Sigmoid colon (tissue), 4 donors: ENCODE results near the gene RPS2.

Source experiments
- EP300 ChIP-seq, 4 donors: sonication (generic); formaldehyde crosslinking; IDR thresholded peaks; one replicate each; pipeline ENCODE4 v1.6.1; 2017; ENCODE audit warnings: antibody characterized with exemption in 4 of 4
- POLR2A ChIP-seq, 2 donors: fragments of 450-650 bp; IDR thresholded peaks; one replicate each; pipeline ENCODE4 v1.6.1; 2016; ENCODE audit warnings: antibody characterized with exemption in 2 of 2, mild to moderate bottlenecking in 2 of 2, moderate library complexity in 2 of 2
- POLR2AphosphoS5 ChIP-seq, 4 donors: sonication (generic); formaldehyde crosslinking; IDR thresholded peaks; one replicate each; pipeline ENCODE4 v1.6.1; 2017; ENCODE audit warnings: antibody characterized with exemption in 4 of 4
- TF ChIP-seq, protein P1 (sequence below), 4 experiments: fragments of 450-650 bp in 3 of 4; fragments of 200-600 bp in 1 of 4; IDR thresholded peaks; one replicate each; pipeline ENCODE4 v1.5.1; 2016 to 2019; ENCODE audit warnings: antibody characterized with exemption in 4 of 4, mild to moderate bottlenecking in 3 of 4, moderate library complexity in 2 of 4

DNA sequence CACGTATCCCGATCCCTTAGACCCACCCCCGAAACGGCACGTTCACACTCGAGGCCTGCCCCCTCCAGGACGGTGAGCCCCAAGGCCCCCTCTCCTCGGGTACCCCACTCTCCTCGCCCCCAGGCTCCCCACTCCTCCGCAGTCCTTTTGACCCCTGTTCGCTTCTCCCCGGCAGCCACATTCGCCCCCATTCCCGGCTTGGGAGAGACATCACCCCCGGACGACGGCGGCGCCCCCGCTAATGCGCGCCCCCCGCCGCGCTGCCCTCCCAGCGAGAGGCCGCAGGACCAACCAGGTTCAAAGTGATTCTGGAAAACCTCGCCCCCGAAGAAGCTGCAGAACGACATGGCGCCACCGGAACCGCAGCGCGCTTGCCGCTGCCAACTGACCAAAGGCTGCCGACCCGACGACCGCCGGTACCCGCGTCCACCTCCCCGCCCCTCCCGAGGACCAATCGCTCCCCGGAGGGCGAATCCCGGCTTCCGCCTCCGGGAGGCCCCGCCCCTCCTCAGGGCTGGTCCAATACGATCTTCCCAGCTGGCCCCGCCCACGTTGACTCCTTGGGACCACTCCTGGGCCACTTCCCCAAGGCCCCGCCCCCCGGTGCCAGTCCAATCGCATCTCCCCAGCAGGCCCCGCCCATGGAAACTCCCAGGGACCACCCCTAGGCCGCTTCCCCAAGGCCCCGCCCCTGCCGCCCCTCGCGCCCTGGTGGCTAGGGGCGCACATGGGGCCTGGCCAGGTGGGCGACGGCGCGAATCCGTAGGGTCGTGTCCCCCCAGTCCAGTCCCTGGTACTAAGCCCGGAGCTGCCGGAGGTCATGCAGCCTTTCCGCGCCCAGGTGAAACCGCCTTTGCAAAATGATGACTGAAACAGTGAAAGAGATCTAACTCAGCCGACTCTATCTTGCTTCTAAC lies 21.6 kb downstream of the RPS2 start, which contains the start of gene MSRB1:
- TF ChIP-seq POLR2AphosphoS5 (IDR thresholded peaks at IDR 0.05) (peak; percentile 96 to 99 (median 98)), EP300 (IDR thresholded peaks at IDR 0.05) (no peak), POLR2A (IDR thresholded peaks at IDR 0.05) (peak; percentile 93 to 95)
- TF ChIP-seq, protein P1, sequence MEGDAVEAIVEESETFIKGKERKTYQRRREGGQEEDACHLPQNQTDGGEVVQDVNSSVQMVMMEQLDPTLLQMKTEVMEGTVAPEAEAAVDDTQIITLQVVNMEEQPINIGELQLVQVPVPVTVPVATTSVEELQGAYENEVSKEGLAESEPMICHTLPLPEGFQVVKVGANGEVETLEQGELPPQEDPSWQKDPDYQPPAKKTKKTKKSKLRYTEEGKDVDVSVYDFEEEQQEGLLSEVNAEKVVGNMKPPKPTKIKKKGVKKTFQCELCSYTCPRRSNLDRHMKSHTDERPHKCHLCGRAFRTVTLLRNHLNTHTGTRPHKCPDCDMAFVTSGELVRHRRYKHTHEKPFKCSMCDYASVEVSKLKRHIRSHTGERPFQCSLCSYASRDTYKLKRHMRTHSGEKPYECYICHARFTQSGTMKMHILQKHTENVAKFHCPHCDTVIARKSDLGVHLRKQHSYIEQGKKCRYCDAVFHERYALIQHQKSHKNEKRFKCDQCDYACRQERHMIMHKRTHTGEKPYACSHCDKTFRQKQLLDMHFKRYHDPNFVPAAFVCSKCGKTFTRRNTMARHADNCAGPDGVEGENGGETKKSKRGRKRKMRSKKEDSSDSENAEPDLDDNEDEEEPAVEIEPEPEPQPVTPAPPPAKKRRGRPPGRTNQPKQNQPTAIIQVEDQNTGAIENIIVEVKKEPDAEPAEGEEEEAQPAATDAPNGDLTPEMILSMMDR (IDR thresholded peaks at IDR 0.05) = no peak
